HEK293 (cell line): Measurements from ENCODE around the gene ATP2B3.
A peak's percentile ranks its signal among the peaks of the same experiment; 100 is the strongest.

Experiments
- CTCF ChIA-PET: fragments of 350-600 bp; formaldehyde crosslinking; extraction: SDS; loops from one replicate; lab custom pipeline; 2021; ENCODE audit warnings: antibody characterized with exemption; lab: Yijun Ruan, JAX
- POLR2A ChIA-PET: fragments of 300-600 bp; formaldehyde crosslinking; extraction: SDS; loops from one replicate; lab custom pipeline; 2020; ENCODE audit warnings: antibody characterized with exemption, inconsistent platforms; lab: Yijun Ruan, JAX
- H3K27ac ChIP-seq: fragments of 200-500 bp; sonication (Bioruptor generic); 2 replicates; pipeline ENCODE4 v1.5.1; 2014; ENCODE audit warnings: low read depth, low read length, control low read depth, inconsistent platforms; ENCODE audit errors: extremely low read depth
- H3K36me3 ChIP-seq, 2 experiments: fragments of 200-500 bp in 1 of 2; sonication (Bioruptor generic) in 1 of 2; 1 replicate in 1 of 2; 2 replicates in 1 of 2; pipeline ENCODE4 v1.5.1; 2014 to 2017; ENCODE audit warnings: inconsistent platforms in 2 of 2, low read length in 2 of 2; ENCODE audit not compliant: control insufficient read depth in 2 of 2, insufficient read depth in 1 of 2
- H3K4me1 ChIP-seq: fragments of 200-500 bp; sonication (Bioruptor generic); 2 replicates; pipeline ENCODE4 v1.5.1; 2014; ENCODE audit warnings: mild to moderate bottlenecking, low read length, inconsistent platforms; ENCODE audit not compliant: control insufficient read depth, insufficient read depth
- H3K4me3 ChIP-seq: 2 replicates; pipeline ENCODE4 v1.5.1; 2011; ENCODE audit warnings: low read depth, mild to moderate bottlenecking, control low read depth, low read length, moderate library complexity
- H3K9me3 ChIP-seq: fragments of 200-500 bp; sonication (Bioruptor generic); 2 replicates; pipeline ENCODE4 v1.5.1; 2014; ENCODE audit warnings: low read depth, low read length, inconsistent platforms; ENCODE audit not compliant: control insufficient read depth, insufficient read depth
- PRDM1 ChIP-seq: fragments of 450-650 bp; formaldehyde crosslinking; IDR thresholded peaks from 2 replicates; pipeline ENCODE4; 2016; ENCODE audit warnings: missing biosample characterization, missing genetic modification characterization
- ZBTB11 ChIP-seq: fragments of 450-650 bp; formaldehyde crosslinking; conservative IDR thresholded peaks from 2 replicates; pipeline ENCODE4 v1.5.1; 2016; ENCODE audit warnings: low read depth, missing biosample characterization, missing genetic modification characterization
- ZBTB20 ChIP-seq: fragments of 450-650 bp; formaldehyde crosslinking; IDR thresholded peaks from 2 replicates; pipeline ENCODE4 v1.5.1; 2016; ENCODE audit warnings: missing biosample characterization, missing genetic modification characterization
- ZBTB48 ChIP-seq: fragments of 450-650 bp; formaldehyde crosslinking; IDR thresholded peaks from 2 replicates; pipeline ENCODE4 v1.5.1; 2016; ENCODE audit warnings: missing biosample characterization, missing genetic modification characterization
- ZIC2 ChIP-seq: fragments of 450-650 bp; formaldehyde crosslinking; IDR thresholded peaks from 2 replicates; pipeline ENCODE4 v1.5.1; 2016; ENCODE audit warnings: missing biosample characterization, missing genetic modification characterization
- ZNF202 ChIP-seq: fragments of 450-650 bp; formaldehyde crosslinking; IDR thresholded peaks from 2 replicates; pipeline ENCODE4 v1.5.1; 2016; ENCODE audit warnings: missing biosample characterization, missing genetic modification characterization, borderline replicate concordance
- ZNF335 ChIP-seq: fragments of 450-650 bp; formaldehyde crosslinking; conservative IDR thresholded peaks from 2 replicates; pipeline ENCODE4 v1.5.1; 2016; ENCODE audit warnings: missing biosample characterization, missing genetic modification characterization
- ZNF600 ChIP-seq: fragments of 450-650 bp; formaldehyde crosslinking; IDR thresholded peaks from 2 replicates; pipeline ENCODE4 v1.5.1; 2016; ENCODE audit warnings: missing biosample characterization, missing genetic modification characterization
- ZNF76 ChIP-seq: fragments of 450-650 bp; formaldehyde crosslinking; IDR thresholded peaks from 2 replicates; pipeline ENCODE4; 2016; ENCODE audit warnings: low read depth, missing biosample characterization, missing genetic modification characterization, borderline replicate concordance
- ZNF791 ChIP-seq: fragments of 450-650 bp; formaldehyde crosslinking; IDR thresholded peaks from 2 replicates; pipeline ENCODE4 v1.5.1; 2016; ENCODE audit warnings: missing biosample characterization, missing genetic modification characterization
- TF ChIP-seq, protein P1 (sequence below): fragments of 450-650 bp; formaldehyde crosslinking; IDR thresholded peaks from 2 replicates; pipeline ENCODE4 v1.5.1; 2016; ENCODE audit warnings: missing biosample characterization, missing genetic modification characterization
- TF ChIP-seq, protein P2 (sequence below): fragments of 450-650 bp; formaldehyde crosslinking; IDR thresholded peaks from 2 replicates; pipeline ENCODE4 v1.5.1; 2016; ENCODE audit warnings: missing biosample characterization, missing genetic modification characterization
- TF ChIP-seq, protein P3 (sequence below): fragments of 450-650 bp; formaldehyde crosslinking; IDR thresholded peaks from 2 replicates; pipeline ENCODE4 v1.5.1; 2016; ENCODE audit warnings: missing biosample characterization, missing genetic modification characterization

ATP2B3 gene

GRCh38 chrX:153469811-153470410 lies 47.5 kb upstream of the ATP2B3 start:
- H3K36me3 ChIP-seq = peaks cover 0 to 26% of the 10 kb centered on the region in 2 experiments; a peak in 1 of 3 replicates
- ChIA-PET POLR2A (interaction anchor here (1.8 kb wide), 1 partner anchor 37 kb away, joined by 5 read pairs; no protein-coding TSS in a partner anchor), CTCF (interaction anchor here (0.6 to 8.6 kb wide), 15 partner anchors 9 to 529 kb away, joined by 3 to 89 read pairs (median 4); no protein-coding TSS in a partner anchor)
- no peaks in the 10 kb centered on the region for H3K4me1 ChIP-seq
- TF ChIP-seq ZIC2 = peak; percentile 10; the same call in 1 of the 2 replicates
- no peak for TF ChIP-seq ZNF791
- TF ChIP-seq, protein P1, sequence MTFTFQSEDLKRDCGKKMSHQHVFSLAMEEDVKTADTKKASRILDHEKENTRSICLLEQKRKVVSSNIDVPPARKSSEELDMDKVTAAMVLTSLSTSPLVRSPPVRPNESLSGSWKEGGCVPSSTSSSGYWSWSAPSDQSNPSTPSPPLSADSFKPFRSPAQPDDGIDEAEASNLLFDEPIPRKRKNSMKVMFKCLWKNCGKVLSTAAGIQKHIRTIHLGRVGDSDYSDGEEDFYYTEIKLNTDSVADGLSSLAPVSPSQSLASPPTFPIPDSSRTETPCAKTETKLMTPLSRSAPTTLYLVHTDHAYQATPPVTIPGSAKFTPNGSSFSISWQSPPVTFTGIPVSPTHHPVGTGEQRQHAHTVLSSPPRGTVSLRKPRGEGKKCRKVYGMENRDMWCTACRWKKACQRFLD (tag by site-specific recombination) = 0 out of 2 replicates have a peak, but pooled peaks have one; percentile 24
- TF ChIP-seq ZNF600 (tag by site-specific recombination) = no peak
- TF ChIP-seq ZBTB11 (tag by site-specific recombination) = peak; percentile 24; the same call in 1 of the 2 replicates
- TF ChIP-seq ZNF76 = 0 out of 2 replicates have a peak, but pooled peaks have one; percentile 5
- TF ChIP-seq PRDM1 (tag by site-specific recombination) = peak; percentile 24; the same call in 1 of the 2 replicates
- no peak for TF ChIP-seq ZNF202 (tag by site-specific recombination)
- TF ChIP-seq, protein P2, sequence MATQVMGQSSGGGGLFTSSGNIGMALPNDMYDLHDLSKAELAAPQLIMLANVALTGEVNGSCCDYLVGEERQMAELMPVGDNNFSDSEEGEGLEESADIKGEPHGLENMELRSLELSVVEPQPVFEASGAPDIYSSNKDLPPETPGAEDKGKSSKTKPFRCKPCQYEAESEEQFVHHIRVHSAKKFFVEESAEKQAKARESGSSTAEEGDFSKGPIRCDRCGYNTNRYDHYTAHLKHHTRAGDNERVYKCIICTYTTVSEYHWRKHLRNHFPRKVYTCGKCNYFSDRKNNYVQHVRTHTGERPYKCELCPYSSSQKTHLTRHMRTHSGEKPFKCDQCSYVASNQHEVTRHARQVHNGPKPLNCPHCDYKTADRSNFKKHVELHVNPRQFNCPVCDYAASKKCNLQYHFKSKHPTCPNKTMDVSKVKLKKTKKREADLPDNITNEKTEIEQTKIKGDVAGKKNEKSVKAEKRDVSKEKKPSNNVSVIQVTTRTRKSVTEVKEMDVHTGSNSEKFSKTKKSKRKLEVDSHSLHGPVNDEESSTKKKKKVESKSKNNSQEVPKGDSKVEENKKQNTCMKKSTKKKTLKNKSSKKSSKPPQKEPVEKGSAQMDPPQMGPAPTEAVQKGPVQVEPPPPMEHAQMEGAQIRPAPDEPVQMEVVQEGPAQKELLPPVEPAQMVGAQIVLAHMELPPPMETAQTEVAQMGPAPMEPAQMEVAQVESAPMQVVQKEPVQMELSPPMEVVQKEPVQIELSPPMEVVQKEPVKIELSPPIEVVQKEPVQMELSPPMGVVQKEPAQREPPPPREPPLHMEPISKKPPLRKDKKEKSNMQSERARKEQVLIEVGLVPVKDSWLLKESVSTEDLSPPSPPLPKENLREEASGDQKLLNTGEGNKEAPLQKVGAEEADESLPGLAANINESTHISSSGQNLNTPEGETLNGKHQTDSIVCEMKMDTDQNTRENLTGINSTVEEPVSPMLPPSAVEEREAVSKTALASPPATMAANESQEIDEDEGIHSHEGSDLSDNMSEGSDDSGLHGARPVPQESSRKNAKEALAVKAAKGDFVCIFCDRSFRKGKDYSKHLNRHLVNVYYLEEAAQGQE (tag by site-specific recombination) = peak; percentile 97
- TF ChIP-seq, protein P3, sequence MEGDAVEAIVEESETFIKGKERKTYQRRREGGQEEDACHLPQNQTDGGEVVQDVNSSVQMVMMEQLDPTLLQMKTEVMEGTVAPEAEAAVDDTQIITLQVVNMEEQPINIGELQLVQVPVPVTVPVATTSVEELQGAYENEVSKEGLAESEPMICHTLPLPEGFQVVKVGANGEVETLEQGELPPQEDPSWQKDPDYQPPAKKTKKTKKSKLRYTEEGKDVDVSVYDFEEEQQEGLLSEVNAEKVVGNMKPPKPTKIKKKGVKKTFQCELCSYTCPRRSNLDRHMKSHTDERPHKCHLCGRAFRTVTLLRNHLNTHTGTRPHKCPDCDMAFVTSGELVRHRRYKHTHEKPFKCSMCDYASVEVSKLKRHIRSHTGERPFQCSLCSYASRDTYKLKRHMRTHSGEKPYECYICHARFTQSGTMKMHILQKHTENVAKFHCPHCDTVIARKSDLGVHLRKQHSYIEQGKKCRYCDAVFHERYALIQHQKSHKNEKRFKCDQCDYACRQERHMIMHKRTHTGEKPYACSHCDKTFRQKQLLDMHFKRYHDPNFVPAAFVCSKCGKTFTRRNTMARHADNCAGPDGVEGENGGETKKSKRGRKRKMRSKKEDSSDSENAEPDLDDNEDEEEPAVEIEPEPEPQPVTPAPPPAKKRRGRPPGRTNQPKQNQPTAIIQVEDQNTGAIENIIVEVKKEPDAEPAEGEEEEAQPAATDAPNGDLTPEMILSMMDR (tag by site-specific recombination) = peak; percentile 53
- peak; percentile 70 for TF ChIP-seq ZNF335 (tag by site-specific recombination)
- TF ChIP-seq ZBTB48 (tag by site-specific recombination) = peak; percentile 96
- TF ChIP-seq ZBTB20 = peak; percentile 20; the same call in 1 of the 2 replicates
- H3K9me3 ChIP-seq = no peaks in the 10 kb centered on the region
- H3K4me3 ChIP-seq = peak overlapping the region; percentile 67
- H3K27ac ChIP-seq = peak overlapping the region; percentile 55; the same call in 1 of the 2 replicates
